ENCODE results near the gene INKA1. TPM values are rescaled to one million over a fixed set of nuclear protein-coding genes. Genes with fewer than 3 reads are reported as not detected.
A peak's percentile ranks its signal among the peaks of the same experiment; 100 is the strongest.
"Not testable (repeated sequence)": the region's sequence is repeated elsewhere in the genome, so short reads cannot be mapped to it uniquely, and the experiment has no call there.

INKA1 gene
- total and polyA plus RNA-seq, 5 experiments from 2014 or later: 0.33 to 4.4 (median 1.8) TPM

DNA sequence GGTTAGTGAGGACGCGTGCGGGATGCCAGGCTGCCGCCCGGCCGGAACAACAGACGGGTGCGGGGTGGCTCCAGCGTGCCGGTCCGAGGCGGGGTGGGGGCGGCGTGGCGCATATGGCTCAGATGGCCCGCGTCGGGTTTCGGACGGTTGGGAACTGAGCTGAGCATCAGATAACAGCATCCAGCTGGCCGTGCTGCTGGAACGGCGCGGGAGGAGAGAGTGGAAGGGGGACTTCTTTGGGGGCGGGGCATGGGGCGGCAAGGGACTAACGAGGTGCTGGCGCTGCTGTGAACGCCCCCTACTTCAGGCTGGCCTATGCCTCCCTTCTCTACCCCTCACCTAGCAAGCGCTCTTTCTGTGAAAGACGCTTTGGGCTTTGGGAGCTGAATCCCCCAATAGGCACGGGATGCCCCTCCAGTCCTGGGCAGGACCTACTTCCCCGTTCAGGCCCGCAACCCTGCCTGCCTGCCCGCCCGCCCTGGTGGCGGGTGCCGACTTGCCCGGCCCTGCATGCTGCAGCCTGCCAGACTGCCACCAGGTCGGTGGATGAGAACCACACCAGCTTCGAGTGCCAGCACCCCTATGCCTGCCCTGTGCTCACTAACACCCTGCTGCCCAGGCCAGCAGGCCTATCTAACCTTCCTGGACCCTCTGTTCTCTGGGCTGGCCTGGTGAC lies 542 bp downstream of the INKA1 start:
- ATAC-seq (peak; percentile 39 to 45), DNase-seq (peak; percentile 26 to 73 (median 61))
- H3K27ac Mint-ChIP-seq: peak overlapping the region in 9 of 10 donors; percentile 53 to 96 (median 90)
- POLR2A ChIA-PET: interaction anchor here (0.6 to 8.3 kb wide), 19 partner anchors 11 to 504 kb away, joined by 3 to 124 read pairs (median 4); partner anchors contain the start of genes AMIGO3, GMPPB, IP6K1 and MON1A
- peak overlapping the region; percentile 71 to 95 (median 88) for H3K4me3 Mint-ChIP-seq
- H3K4me1 Mint-ChIP-seq: peaks cover 30 to 57% (median 55%) of the 10 kb centered on the region in 4 donors
- H3K27me3 Mint-ChIP-seq: peaks cover 2 to 11% (median 9%) of the 10 kb centered on the region in 5 donors
- H3K9me3 Mint-ChIP-seq: no peaks in the 10 kb centered on the region
- peaks cover 0 to 7% (median 0%) of the 10 kb centered on the region in 3 donors for H3K36me3 Mint-ChIP-seq

- ATAC-seq: no peak
- Mint-ChIP-seq H3K9me3 (no peaks in the 10 kb centered on the region), H3K4me3 (peak overlapping the region; percentile 71 to 95 (median 88)), H3K4me1 (peaks cover 34 to 65% (median 60%) of the 10 kb centered on the region in 4 donors), H3K27me3 (peaks cover 2 to 11% (median 9%) of the 10 kb centered on the region in 5 donors), H3K36me3 (peaks cover 0 to 12% (median 0%) of the 10 kb centered on the region in 3 donors), H3K27ac (peak overlapping the region; percentile 83 to 96 (median 93))
- POLR2A ChIA-PET: interaction anchor here (0.6 to 8.3 kb wide), 13 partner anchors 10 to 503 kb away, joined by 3 to 124 read pairs (median 7); partner anchors contain the start of genes IP6K1, MON1A, RBM6 and TRAIP
- DNase-seq: peak in 2 of 10 donors; percentile 15 to 29
Observed at GRCh38 chr3:49804141-49805041, 1.3 kb downstream of the INKA1 start.

DNA sequence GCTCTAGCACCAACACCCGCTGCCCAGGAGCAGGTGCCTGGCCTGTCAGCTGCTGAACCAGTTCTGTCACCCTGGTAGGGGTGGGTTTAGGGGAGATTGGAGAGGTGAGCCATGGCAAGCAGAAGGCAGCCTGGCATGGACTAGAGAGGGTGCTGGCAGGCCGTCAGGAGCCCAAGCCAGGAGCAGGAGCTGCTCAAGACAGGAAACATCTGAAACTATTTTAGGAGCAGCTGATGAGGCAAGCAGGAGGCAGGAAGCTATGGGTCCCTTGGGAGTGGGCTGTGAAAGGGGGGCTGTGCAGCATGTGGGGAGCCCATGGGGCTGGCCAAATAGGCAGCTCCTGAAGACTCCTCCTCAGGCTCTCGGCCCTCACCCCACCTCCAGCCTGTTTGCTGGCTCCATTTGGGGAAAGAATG lies 2.3 kb downstream of the INKA1 start:
- Mint-ChIP-seq H3K27me3 (peaks cover 2 to 11% (median 9%) of the 10 kb centered on the region in 5 donors), H3K4me3 (peak overlapping the region; percentile 51 to 92 (median 76)), H3K4me1 (peaks cover 39 to 71% (median 67%) of the 10 kb centered on the region in 4 donors), H3K9me3 (no peaks in the 10 kb centered on the region), H3K36me3 (peaks cover 0 to 22% (median 3%) of the 10 kb centered on the region in 3 donors), H3K27ac (peak overlapping the region; percentile 83 to 96 (median 93))
- POLR2A ChIA-PET: interaction anchor here (0.9 to 8.3 kb wide), 8 partner anchors 9 to 281 kb away, joined by 3 to 124 read pairs (median 4); partner anchors contain the start of genes IP6K1, MON1A and UBA7
- DNase-seq: peak in 1 of 10 donors; percentile 10
- no peak for ATAC-seq

DNA sequence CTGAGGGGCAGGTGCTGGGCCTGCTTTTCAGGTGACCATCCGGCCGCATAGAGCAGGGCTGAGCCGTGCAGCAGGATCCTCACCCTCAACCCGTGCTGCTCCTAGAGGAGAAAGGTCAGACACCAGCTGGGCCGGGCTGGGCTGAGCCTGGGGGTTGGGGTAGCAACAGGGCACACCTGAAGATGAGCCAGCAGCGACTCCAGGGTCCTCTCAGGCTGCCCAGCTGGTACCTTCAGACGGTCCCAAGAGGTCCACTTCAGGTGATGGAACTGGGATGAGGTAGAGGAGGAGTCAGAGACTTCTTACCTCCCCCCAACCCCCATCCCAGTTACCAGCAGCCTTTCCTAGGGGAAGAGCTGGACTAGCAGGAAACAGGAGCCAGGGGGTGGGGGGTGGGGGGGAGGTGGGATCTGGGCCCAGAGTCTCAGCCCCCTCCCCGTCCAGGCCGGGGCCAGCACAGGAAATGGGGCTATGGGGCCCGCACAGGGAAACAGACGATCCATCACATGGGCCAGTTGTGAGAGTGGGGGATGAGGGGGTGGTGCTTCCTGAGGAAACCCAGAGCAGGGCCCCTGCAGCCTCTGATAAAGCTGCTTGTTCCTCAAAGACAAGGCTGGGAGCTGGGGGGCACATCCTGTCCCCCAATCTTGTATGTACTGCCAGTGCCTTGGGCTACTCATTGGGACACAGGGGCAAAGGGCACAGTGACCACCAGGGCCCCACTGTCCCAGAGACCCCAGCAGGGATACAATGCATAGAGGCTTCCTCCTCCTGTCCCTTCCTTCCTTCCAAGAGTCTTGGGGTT lies 3.0 kb downstream of the INKA1 start:
- peak in 1 of 2 donors; percentile 24 for ATAC-seq
- Mint-ChIP-seq H3K4me1 (peaks cover 40 to 76% (median 69%) of the 10 kb centered on the region in 4 donors), H3K36me3 (peaks cover 0 to 28% (median 5%) of the 10 kb centered on the region in 3 donors), H3K27me3 (peaks cover 2 to 10% (median 7%) of the 10 kb centered on the region in 5 donors), H3K27ac (peak overlapping the region; percentile 68 to 96 (median 94)), H3K4me3 (peak overlapping the region; percentile 7 to 92 (median 74)), H3K9me3 (no peaks in the 10 kb centered on the region)
- POLR2A ChIA-PET: interaction anchor here (0.9 to 8.3 kb wide), 7 partner anchors 8 to 280 kb away, joined by 3 to 124 read pairs (median 4); partner anchors contain the start of genes IP6K1, MON1A and UBA7
- DNase-seq: peak in 8 of 10 donors; percentile 35 to 77 (median 46)

GRCh38 chr3:49806850-49807249 lies 3.8 kb downstream of the INKA1 start:
- ATAC-seq (no peak), DNase-seq (no peak)
- Mint-ChIP-seq H3K9me3 (no peaks in the 10 kb centered on the region), H3K36me3 (peaks cover 0 to 36% (median 10%) of the 10 kb centered on the region in 3 donors), H3K27ac (peak overlapping the region; percentile 70 to 96 (median 93)), H3K4me1 (peaks cover 44 to 84% (median 74%) of the 10 kb centered on the region in 4 donors), H3K27me3 (peaks cover under 1 to 2% (median 2%) of the 10 kb centered on the region in 5 donors), H3K4me3 (peak overlapping the region in 9 of 10 donors; percentile 18 to 82 (median 58))
- POLR2A ChIA-PET: interaction anchor here (0.7 to 8.3 kb wide), 6 partner anchors 8 to 134 kb away, joined by 3 to 124 read pairs (median 20); partner anchors contain the start of genes IP6K1 and UBA7

GRCh38 chr3:49807431-49808114 lies 4.5 kb downstream of the INKA1 start:
- no peaks in the 10 kb centered on the region for H3K9me3 Mint-ChIP-seq
- H3K27me3 Mint-ChIP-seq: no peaks in the 10 kb centered on the region
- ATAC-seq (no peak), DNase-seq (no peak)
- POLR2A ChIA-PET: interaction anchor here (0.6 to 8.3 kb wide), 3 partner anchors 30 to 138 kb away, joined by 3 to 116 read pairs (median 5); no protein-coding TSS in a partner anchor
- peaks cover 41 to 87% (median 75%) of the 10 kb centered on the region in 4 donors for H3K4me1 Mint-ChIP-seq
- peak overlapping the region; percentile 70 to 96 (median 93) for H3K27ac Mint-ChIP-seq
- H3K4me3 Mint-ChIP-seq: peak overlapping the region in 8 of 10 donors; percentile 11 to 82 (median 58)
- peaks cover 0 to 38% (median 10%) of the 10 kb centered on the region in 3 donors for H3K36me3 Mint-ChIP-seq

DNA sequence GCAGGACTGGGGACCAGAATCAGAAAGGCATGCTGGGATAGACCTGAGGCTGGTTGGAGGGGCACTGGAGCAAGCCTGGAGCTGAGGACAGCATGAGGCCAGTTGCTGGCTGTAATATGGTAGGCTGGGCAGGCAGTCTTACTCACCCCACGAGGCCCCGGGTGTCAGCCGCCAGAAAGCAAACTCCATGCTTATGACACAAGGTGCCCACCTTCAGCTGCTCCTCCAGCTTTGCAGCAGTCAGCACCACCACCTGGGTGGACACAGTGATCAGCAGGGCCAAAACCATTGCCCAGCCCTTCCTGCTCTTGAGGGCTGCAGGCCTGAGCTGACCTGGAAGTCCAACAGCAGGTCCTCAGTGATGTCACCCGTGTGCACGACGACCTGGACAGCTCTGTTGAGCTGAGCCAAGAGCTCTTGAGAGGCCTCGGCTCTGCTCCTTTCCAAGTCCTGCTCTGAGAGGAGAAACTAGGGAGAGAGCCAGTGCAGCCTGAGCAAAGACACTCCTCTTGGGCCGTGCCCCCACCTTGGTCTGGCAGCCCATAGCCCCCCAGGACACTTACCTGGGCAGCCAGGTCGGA lies 9.9 kb downstream of the INKA1 start:
- peaks cover 24 to 68% (median 50%) of the 10 kb centered on the region in 4 donors for H3K4me1 Mint-ChIP-seq
- peaks cover 0 to 35% (median 10%) of the 10 kb centered on the region in 3 donors for H3K36me3 Mint-ChIP-seq
- no peak for DNase-seq

GRCh38 chr3:49813497-49814174 lies 10.6 kb downstream of the INKA1 start, which contains the start of gene UBA7:
Gene UBA7, minus strand, starts transcription at chr3:49813953. Its CDS starts 166 bp downstream, at chr3:49813787.
- DNase-seq (peak in 3 of 10 donors; percentile 55), ATAC-seq (peak; percentile 88 to 94)
- Mint-ChIP-seq H3K4me3 (peak within 1 kb of the TSS; percentile 91 to 99 (median 96)), H3K36me3 (peaks cover 0 to 30% (median 10%) of the 10 kb centered on the region in 3 donors), H3K4me1 (peaks cover 18 to 62% (median 44%) of the 10 kb centered on the region in 4 donors), H3K27me3 (no peaks in the 10 kb centered on the region), H3K9me3 (no peaks in the 10 kb centered on the region), H3K27ac (peak within 1 kb of the TSS; percentile 95 to 100 (median 98))
- POLR2A ChIA-PET: interaction anchor here (0.5 to 7.6 kb wide), 5 partner anchors 9 to 198 kb away, joined by 3 to 124 read pairs (median 5); partner anchors contain the start of genes AMIGO3, INKA1 and IP6K1

More for the DNA sequence above, 9.9 kb downstream of the INKA1 start:
- Mint-ChIP-seq H3K27me3 (no peaks in the 10 kb centered on the region), H3K9me3 (no peaks in the 10 kb centered on the region), H3K4me3 (peak overlapping the region; percentile 91 to 99 (median 96)), H3K27ac (peak overlapping the region; percentile 95 to 100 (median 98))
- peak; percentile 5 to 25 for ATAC-seq
- POLR2A ChIA-PET: interaction anchor here (0.5 to 7.6 kb wide), 5 partner anchors 9 to 198 kb away, joined by 3 to 124 read pairs (median 5); partner anchors contain the start of genes AMIGO3, INKA1 and IP6K1

DNA sequence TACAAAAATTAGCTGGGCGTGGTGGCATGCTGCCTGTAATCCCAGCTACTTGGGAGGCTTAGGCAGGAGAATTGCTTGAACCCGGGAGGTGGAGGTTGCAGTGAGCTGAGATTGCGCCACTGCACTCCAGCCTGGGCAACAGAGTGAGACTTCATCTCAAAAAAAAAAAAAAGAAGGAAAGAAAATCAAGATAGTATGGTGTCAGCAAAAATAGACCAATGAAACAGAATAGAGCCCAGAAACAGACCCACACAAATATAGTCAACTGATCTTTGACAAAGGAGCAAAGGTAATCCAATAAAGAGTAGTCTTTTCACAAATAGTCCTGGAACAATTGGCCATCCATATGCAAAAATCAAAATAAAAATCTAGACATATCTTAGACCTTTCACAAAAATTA lies 20.1 kb downstream of the INKA1 start:
- POLR2A ChIA-PET, DNase-seq, ATAC-seq, H3K4me1 Mint-ChIP-seq, H3K4me3 Mint-ChIP-seq, H3K36me3 Mint-ChIP-seq, H3K27me3 Mint-ChIP-seq, H3K9me3 Mint-ChIP-seq, H3K27ac Mint-ChIP-seq: not testable (repeated sequence)

- Mint-ChIP-seq H3K4me3 (no peak overlapping the region), H3K9me3 (no peaks in the 10 kb centered on the region), H3K27ac (no peak overlapping the region), H3K27me3 (no peaks in the 10 kb centered on the region), H3K4me1 (no peaks in the 10 kb centered on the region), H3K36me3 (no peaks in the 10 kb centered on the region)
- no peak for ATAC-seq
- no peak for DNase-seq
- POLR2A ChIA-PET: no interaction called here
Observed at GRCh38 chr3:49826016-49826415, 23.0 kb downstream of the INKA1 start.

Measured in naive thymus-derived CD8-positive, alpha-beta T cell (primary cell).